Measurements from ENCODE around the gene ANKRD66.

The ANKRD66 gene

GRCh38 chr6:46792635-46793034 is 45.9 kb downstream of the ANKRD66 start:
- DNase-seq = no peak

DNA sequence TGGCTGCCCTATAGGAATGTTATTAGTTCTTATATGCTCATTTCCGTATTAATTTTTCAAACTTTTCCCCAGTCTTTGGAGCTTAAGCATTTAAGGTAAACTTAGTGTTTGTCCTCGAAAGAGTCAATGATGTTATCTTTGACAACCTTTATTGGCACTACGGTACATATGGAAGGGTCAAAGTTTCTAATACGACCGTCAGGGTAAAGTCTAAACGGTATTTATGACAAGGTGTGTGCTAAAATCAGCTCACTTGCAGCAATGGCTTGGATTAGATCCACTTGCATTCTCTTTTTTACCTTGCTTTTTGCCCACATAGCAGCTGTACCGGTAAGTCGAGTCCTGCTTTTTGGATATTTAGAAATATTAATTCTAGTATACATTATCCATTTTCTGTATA is 46.4 kb downstream of the ANKRD66 start, which contains the start of gene MEP1A:
MEP1A (plus strand) TSS at position 252 of the 400 bp plus-strand sequence; CDS start at position 262, 10 bp downstream.
- DNase-seq = no peak

DNA sequence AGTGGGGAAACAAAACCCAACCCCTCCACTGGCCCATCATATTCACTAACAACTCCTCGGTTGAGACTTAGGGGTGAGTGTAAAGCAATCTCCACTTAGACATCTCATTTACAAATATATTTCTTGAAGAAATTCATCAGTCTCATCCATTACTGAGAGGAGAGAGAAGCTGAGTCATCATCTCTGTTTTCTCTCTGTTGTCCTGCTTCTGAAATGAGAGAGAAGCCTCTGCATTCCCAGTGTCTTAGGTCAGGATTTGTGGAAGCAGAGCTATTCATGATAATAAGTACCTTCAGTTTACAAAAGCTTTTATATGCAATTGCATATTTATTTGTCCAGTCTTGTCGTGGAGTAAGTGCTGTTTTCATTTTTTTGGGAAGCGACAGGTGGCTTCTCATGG is 47.3 kb downstream of the ANKRD66 start:
- no peak for DNase-seq

DNA sequence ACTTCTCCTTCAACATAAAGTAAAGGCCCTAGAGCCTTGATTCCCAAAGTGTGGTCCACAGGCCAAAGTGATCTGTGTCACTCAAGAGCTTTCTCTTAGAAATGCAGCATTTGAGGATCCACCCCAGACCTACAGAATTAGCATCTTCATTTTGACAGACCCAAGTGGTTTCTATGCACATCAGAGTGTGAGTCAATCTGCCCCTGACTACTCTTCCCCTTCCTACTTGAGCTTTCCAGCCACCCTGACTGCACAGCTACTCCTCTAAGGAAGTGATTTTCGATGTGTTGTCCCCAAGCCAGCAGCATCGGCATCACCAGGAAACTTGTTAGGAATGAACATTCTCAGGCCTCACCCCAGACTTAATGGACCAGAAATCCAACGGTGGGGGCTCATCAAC is 49.1 kb downstream of the ANKRD66 start:
- DNase-seq = no peak

DNA sequence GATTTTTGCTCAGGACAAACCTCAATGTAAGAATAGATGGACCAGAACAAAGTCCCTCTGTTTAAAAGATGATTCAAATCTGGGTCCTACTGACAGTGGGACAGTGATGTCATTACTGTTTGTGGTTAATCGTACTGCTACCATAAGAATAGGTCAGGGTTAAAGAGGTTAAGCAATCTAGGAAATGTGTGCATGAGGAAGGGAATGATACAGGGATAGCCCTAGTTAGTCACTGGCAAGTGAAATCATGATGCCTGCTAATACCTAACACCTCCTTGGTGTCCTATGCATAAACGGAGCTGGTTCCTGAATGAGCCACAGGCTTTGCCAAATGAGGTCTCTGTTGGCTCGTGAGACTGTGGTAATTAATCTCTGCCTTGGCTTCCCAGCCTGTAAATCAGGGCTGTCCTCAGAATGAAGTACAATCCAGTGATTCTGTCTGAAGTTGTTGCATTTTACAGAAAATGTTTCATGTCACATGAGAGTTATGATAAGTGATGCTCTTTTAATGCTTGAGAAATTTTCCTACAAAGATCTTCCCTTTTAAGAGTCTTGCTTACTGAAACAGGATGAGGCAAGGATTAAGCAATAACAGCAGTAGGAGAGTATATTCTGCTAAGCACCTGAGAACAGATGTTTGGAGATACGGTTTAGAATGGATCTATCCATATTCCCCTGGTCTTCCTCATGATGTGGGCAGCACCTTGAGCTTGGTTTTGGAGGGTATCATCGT is 50.3 kb downstream of the ANKRD66 start:
- no peak for DNase-seq

DNA sequence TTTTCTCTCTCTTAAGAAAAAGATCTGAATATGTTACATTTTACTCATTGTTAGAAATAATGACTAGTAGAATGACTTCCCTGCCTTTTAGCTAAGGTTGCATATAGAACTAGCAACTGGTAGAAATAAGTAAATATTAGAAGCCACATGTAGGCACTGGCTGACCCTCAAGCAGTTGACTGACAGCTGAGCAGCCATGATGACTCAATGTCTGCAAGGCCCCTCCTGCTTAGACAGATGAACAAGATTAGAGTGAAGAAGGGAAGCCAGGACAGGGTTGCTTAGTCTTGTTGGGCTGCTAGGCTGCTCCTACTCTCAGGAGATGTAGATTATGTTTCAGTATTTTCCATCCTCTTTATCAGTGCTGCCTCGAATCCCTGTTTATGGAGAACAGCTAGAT is 52.9 kb downstream of the ANKRD66 start:
- DNase-seq = no peak

GRCh38 chr6:46808806-46809205 is 62.1 kb downstream of the ANKRD66 start:
- no peak for DNase-seq

Data from fibroblast of skin of right quadriceps (primary cell).